Gastroesophageal sphincter (tissue), 3 donors: ENCODE measurements around the gene NAGLU.

Source experiments
- EP300 ChIP-seq: sonication (generic); formaldehyde crosslinking; IDR thresholded peaks from one replicate; pipeline ENCODE4 v1.6.1; 2017; ENCODE audit warnings: antibody characterized with exemption, mild to moderate bottlenecking
- POLR2AphosphoS5 ChIP-seq: sonication (generic); formaldehyde crosslinking; IDR thresholded peaks from one replicate; pipeline ENCODE4 v1.6.1; 2017; ENCODE audit warnings: antibody characterized with exemption
- TF ChIP-seq, protein P1 (sequence below), 4 experiments: fragments of 200-600 bp in 2 of 4; fragments of 450-650 bp in 2 of 4; sonication (generic) in 1 of 4; IDR thresholded peaks; one replicate each; pipeline ENCODE4 v1.5.1; 2017 to 2019; ENCODE audit warnings: antibody characterized with exemption in 4 of 4, mild to moderate bottlenecking in 2 of 4, moderate library complexity in 2 of 4

- TF ChIP-seq, protein P1, sequence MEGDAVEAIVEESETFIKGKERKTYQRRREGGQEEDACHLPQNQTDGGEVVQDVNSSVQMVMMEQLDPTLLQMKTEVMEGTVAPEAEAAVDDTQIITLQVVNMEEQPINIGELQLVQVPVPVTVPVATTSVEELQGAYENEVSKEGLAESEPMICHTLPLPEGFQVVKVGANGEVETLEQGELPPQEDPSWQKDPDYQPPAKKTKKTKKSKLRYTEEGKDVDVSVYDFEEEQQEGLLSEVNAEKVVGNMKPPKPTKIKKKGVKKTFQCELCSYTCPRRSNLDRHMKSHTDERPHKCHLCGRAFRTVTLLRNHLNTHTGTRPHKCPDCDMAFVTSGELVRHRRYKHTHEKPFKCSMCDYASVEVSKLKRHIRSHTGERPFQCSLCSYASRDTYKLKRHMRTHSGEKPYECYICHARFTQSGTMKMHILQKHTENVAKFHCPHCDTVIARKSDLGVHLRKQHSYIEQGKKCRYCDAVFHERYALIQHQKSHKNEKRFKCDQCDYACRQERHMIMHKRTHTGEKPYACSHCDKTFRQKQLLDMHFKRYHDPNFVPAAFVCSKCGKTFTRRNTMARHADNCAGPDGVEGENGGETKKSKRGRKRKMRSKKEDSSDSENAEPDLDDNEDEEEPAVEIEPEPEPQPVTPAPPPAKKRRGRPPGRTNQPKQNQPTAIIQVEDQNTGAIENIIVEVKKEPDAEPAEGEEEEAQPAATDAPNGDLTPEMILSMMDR (IDR thresholded peaks at IDR 0.05), result no peak
- TF ChIP-seq EP300, result no peak
- TF ChIP-seq POLR2AphosphoS5, result no peak
Observed at GRCh38 chr17:42541041-42541833, 5.2 kb downstream of the NAGLU start.
